GM23338 (cell line): Measurements from ENCODE around the gene ANKRD7. TPM values are rescaled to one million over a fixed set of nuclear protein-coding genes. Genes with fewer than 3 reads are reported as not detected.

Experiments used
- EZH2 ChIP-seq: fragments of 200-600 bp; sonication (generic); IDR thresholded peaks from one replicate; pipeline ENCODE4 v1.8.0; 2017; ENCODE audit warnings: antibody characterized with exemption, mild to moderate bottlenecking, low read depth; ENCODE audit not compliant: unreplicated experiment
- JUNB ChIP-seq: IDR thresholded peaks from one replicate; pipeline ENCODE4 v1.6.1; 2016; ENCODE audit warnings: antibody characterized with exemption; ENCODE audit not compliant: unreplicated experiment
- polyA plus RNA-seq: library from polyadenylated mRNA; unstranded; fragments of >200 nt; fragmentation: Nextera tagmentation; extraction: Ambion mirVana; gene quantifications from 2 replicates; pipeline ENCODE4 v1.2.1, GENCODE V29; 2016
- total RNA-seq: library from RNA; depleted of rRNA; stranded (reverse); fragments of >200 nt; shearing (Covaris generic); gene quantifications from 2 replicates; pipeline ENCODE4 v1.2.3, GENCODE V29; 2014; rRNA removed
- TF ChIP-seq, protein P1 (sequence below): fragments of 250-450 bp; sonication (Bioruptor Pico); IDR thresholded peaks from 2 replicates; pipeline ENCODE4 v1.5.0; 2020; ENCODE audit warnings: mild to moderate bottlenecking, moderate library complexity
- TF ChIP-seq, protein P2 (sequence below): IDR thresholded peaks from one replicate; pipeline ENCODE4 v1.6.1; 2018; ENCODE audit warnings: antibody characterized with exemption; ENCODE audit not compliant: unreplicated experiment
- TF ChIP-seq, protein P3 (sequence below): IDR thresholded peaks from 2 replicates; pipeline ENCODE4 v1.6.1; 2016; ENCODE audit warnings: antibody characterized with exemption

Gene ANKRD7
- total and polyA plus RNA-seq, 2 experiments from 2014 or later = 1.6 to 2.1 TPM

DNA sequence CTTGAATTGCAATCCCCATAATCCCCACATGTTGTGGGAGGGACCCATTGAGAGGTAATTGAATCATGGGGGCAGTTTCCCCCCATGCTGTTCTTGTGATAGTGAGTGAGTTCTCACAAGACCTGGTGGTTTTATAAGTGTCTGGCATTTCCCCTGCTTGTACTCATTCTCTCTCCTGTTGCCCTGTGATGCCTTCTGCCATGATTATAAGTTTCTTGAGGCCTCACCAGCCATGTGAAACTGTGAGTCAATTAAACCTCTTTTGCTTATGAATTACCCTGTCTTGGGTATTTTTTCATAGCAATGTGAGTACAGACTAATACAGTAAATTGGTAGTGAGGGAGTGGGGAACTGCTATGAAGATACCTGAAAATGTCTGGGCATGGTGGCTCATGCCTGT, 65.0 kb downstream of the ANKRD7 start (continued):
- TF ChIP-seq, protein P1, sequence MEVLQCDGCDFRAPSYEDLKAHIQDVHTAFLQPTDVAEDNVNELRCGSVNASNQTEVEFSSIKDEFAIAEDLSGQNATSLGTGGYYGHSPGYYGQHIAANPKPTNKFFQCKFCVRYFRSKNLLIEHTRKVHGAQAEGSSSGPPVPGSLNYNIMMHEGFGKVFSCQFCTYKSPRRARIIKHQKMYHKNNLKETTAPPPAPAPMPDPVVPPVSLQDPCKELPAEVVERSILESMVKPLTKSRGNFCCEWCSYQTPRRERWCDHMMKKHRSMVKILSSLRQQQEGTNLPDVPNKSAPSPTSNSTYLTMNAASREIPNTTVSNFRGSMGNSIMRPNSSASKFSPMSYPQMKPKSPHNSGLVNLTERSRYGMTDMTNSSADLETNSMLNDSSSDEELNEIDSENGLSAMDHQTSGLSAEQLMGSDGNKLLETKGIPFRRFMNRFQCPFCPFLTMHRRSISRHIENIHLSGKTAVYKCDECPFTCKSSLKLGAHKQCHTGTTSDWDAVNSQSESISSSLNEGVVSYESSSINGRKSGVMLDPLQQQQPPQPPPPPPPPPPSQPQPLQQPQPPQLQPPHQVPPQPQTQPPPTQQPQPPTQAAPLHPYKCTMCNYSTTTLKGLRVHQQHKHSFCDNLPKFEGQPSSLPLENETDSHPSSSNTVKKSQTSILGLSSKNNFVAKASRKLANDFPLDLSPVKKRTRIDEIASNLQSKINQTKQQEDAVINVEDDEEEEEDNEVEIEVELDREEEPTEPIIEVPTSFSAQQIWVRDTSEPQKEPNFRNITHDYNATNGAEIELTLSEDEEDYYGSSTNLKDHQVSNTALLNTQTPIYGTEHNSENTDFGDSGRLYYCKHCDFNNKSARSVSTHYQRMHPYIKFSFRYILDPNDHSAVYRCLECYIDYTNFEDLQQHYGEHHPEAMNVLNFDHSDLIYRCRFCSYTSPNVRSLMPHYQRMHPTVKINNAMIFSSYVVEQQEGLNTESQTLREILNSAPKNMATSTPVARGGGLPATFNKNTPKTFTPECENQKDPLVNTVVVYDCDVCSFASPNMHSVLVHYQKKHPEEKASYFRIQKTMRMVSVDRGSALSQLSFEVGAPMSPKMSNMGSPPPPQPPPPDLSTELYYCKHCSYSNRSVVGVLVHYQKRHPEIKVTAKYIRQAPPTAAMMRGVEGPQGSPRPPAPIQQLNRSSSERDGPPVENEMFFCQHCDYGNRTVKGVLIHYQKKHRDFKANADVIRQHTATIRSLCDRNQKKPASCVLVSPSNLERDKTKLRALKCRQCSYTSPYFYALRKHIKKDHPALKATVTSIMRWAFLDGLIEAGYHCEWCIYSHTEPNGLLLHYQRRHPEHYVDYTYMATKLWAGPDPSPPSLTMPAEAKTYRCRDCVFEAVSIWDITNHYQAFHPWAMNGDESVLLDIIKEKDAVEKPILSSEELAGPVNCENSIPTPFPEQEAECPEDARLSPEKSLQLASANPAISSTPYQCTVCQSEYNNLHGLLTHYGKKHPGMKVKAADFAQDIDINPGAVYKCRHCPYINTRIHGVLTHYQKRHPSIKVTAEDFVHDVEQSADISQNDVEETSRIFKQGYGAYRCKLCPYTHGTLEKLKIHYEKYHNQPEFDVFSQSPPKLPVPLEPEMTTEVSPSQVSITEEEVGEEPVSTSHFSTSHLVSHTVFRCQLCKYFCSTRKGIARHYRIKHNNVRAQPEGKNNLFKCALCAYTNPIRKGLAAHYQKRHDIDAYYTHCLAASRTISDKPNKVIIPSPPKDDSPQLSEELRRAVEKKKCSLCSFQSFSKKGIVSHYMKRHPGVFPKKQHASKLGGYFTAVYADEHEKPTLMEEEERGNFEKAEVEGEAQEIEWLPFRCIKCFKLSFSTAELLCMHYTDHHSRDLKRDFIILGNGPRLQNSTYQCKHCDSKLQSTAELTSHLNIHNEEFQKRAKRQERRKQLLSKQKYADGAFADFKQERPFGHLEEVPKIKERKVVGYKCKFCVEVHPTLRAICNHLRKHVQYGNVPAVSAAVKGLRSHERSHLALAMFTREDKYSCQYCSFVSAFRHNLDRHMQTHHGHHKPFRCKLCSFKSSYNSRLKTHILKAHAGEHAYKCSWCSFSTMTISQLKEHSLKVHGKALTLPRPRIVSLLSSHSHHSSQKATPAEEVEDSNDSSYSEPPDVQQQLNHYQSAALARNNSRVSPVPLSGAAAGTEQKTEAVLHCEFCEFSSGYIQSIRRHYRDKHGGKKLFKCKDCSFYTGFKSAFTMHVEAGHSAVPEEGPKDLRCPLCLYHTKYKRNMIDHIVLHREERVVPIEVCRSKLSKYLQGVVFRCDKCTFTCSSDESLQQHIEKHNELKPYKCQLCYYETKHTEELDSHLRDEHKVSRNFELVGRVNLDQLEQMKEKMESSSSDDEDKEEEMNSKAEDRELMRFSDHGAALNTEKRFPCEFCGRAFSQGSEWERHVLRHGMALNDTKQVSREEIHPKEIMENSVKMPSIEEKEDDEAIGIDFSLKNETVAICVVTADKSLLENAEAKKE (CRISPR knock-in tag) = no peak
- TF ChIP-seq JUNB (no peak), EZH2 (no peak)
- TF ChIP-seq, protein P2, sequence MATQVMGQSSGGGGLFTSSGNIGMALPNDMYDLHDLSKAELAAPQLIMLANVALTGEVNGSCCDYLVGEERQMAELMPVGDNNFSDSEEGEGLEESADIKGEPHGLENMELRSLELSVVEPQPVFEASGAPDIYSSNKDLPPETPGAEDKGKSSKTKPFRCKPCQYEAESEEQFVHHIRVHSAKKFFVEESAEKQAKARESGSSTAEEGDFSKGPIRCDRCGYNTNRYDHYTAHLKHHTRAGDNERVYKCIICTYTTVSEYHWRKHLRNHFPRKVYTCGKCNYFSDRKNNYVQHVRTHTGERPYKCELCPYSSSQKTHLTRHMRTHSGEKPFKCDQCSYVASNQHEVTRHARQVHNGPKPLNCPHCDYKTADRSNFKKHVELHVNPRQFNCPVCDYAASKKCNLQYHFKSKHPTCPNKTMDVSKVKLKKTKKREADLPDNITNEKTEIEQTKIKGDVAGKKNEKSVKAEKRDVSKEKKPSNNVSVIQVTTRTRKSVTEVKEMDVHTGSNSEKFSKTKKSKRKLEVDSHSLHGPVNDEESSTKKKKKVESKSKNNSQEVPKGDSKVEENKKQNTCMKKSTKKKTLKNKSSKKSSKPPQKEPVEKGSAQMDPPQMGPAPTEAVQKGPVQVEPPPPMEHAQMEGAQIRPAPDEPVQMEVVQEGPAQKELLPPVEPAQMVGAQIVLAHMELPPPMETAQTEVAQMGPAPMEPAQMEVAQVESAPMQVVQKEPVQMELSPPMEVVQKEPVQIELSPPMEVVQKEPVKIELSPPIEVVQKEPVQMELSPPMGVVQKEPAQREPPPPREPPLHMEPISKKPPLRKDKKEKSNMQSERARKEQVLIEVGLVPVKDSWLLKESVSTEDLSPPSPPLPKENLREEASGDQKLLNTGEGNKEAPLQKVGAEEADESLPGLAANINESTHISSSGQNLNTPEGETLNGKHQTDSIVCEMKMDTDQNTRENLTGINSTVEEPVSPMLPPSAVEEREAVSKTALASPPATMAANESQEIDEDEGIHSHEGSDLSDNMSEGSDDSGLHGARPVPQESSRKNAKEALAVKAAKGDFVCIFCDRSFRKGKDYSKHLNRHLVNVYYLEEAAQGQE = no peak
- TF ChIP-seq, protein P3, sequence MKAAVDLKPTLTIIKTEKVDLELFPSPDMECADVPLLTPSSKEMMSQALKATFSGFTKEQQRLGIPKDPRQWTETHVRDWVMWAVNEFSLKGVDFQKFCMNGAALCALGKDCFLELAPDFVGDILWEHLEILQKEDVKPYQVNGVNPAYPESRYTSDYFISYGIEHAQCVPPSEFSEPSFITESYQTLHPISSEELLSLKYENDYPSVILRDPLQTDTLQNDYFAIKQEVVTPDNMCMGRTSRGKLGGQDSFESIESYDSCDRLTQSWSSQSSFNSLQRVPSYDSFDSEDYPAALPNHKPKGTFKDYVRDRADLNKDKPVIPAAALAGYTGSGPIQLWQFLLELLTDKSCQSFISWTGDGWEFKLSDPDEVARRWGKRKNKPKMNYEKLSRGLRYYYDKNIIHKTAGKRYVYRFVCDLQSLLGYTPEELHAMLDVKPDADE = no peak

Other genes starting within 250 kb of the ANKRD7 start
- gene LSM8, start 40.5 kb upstream of the ANKRD7 start, total RNA-seq = 70.1 and 95.4 TPM in 2 replicates
- gene LSM8, start 40.5 kb upstream of the ANKRD7 start, polyA plus RNA-seq = 100 and 121 TPM in 2 replicates